SH-SY5Y (cell line): ENCODE measurements around the gene GLUL.

Experiments used
- GATA2 ChIP-seq: IDR thresholded peaks from 2 replicates; pipeline ENCODE4 v1.6.1; 2011; ENCODE audit warnings: mild to moderate bottlenecking, low read depth, low read length
- GATA3 ChIP-seq: IDR thresholded peaks from 2 replicates; pipeline ENCODE4 v1.6.1; 2011; ENCODE audit warnings: low read depth, mild to moderate bottlenecking, low read length, moderate library complexity

GRCh38 chr1:182348961-182349747, 42.4 kb downstream of the GLUL start:
- TF ChIP-seq GATA2, result no peak
- TF ChIP-seq GATA3, result no peak
